GM21619 (cell line): ENCODE results near the gene XIAP.

Experiments
- ATAC-seq: cut with Tn5 transposase; IDR thresholded peaks from one replicate; pipeline ENCODE4 v1.9.1; 2021; ENCODE audit not compliant: unreplicated experiment

The XIAP gene

GRCh38 chrX:123959281-123960063, 99.6 kb downstream of the XIAP start:
- no peak for ATAC-seq

- no peak for ATAC-seq
These were observed 101.1 kb downstream of the XIAP start for GRCh38 chrX:123960956-123961267.

GRCh38 chrX:123961268-123962005, 101.6 kb downstream of the XIAP start, which contains the start of gene STAG2:
Gene STAG2 (plus strand): TSS chrX:123961706. CDS start chrX:124022628, 60,922 bp downstream.
- ATAC-seq = no peak

DNA sequence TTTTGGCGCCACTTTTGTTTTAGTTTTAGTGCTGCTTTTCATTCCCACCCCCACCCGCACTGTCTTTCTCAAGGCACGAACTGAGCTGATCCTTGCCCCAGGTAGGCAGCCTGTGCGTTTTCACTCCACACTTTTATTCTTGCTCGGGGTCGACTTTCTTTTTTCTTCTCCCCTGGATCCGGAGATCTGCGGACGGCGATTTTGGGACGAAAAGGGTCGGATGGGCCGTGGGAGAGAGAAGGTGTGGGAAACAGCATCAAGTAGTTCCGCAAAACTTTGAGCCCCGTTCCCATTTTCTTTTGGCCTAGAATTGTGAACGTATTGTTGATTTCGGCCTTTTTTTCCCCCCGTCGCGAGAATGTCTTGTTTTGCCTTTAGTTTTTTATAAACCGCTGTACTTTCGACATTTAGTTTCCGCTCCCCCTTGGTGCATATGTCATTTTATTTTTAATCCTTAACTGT, 102.2 kb downstream of the XIAP start:
- no peak for ATAC-seq

- ATAC-seq = peak; percentile 64
These were observed 103.0 kb downstream of the XIAP start for GRCh38 chrX:123962794-123963373.
